AML-193 (cell line): ENCODE data around the gene KCNJ6.
"Not testable (repeated sequence)": the region's sequence is repeated elsewhere in the genome, so short reads cannot be mapped to it uniquely, and the experiment has no call there.

Experiments used
- DNase-seq, 2 experiments: peaks; one replicate each; lab custom pipeline; 2025; lab: John Stamatoyannopoulos, UW

Gene KCNJ6

GRCh38 chr21:37677006-37677405 lies 239.3 kb downstream of the KCNJ6 start:
- DNase-seq = no peak

- no peak for DNase-seq
Observed at GRCh38 chr21:37675202-37675801, 241.0 kb downstream of the KCNJ6 start.

GRCh38 chr21:37673801-37674575 lies 242.3 kb downstream of the KCNJ6 start:
- DNase-seq = no peak

GRCh38 chr21:37671381-37671780 lies 244.9 kb downstream of the KCNJ6 start:
- DNase-seq = no peak

GRCh38 chr21:37670883-37671282 lies 245.4 kb downstream of the KCNJ6 start:
- DNase-seq = no peak

GRCh38 chr21:37669249-37669648 lies 247.0 kb downstream of the KCNJ6 start:
- DNase-seq = no peak

- DNase-seq = no peak
Observed at GRCh38 chr21:37668462-37669239, 247.6 kb downstream of the KCNJ6 start.

GRCh38 chr21:37667380-37667779 lies 248.9 kb downstream of the KCNJ6 start:
- no peak for DNase-seq

GRCh38 chr21:37665230-37666024 lies 250.8 kb downstream of the KCNJ6 start:
- no peak for DNase-seq

- not testable (repeated sequence) for DNase-seq
Observed at GRCh38 chr21:37662227-37662626, 254.0 kb downstream of the KCNJ6 start.

GRCh38 chr21:37660709-37661108 lies 255.5 kb downstream of the KCNJ6 start:
- no peak for DNase-seq

- DNase-seq = no peak
Observed at GRCh38 chr21:37659874-37660273, 256.4 kb downstream of the KCNJ6 start.

- no peak for DNase-seq
Observed at GRCh38 chr21:37658817-37659458, 257.3 kb downstream of the KCNJ6 start.

GRCh38 chr21:37658121-37658816 lies 258.0 kb downstream of the KCNJ6 start:
- no peak for DNase-seq

- no peak for DNase-seq
Observed at GRCh38 chr21:37656899-37657298, 259.4 kb downstream of the KCNJ6 start.

GRCh38 chr21:37655611-37656300 lies 260.5 kb downstream of the KCNJ6 start:
- DNase-seq = no peak

- DNase-seq = no peak
Observed at GRCh38 chr21:37654596-37654995, 261.7 kb downstream of the KCNJ6 start.

GRCh38 chr21:37653201-37653600 lies 263.1 kb downstream of the KCNJ6 start:
- DNase-seq = no peak

- no peak for DNase-seq
Observed at GRCh38 chr21:37647781-37648180, 268.5 kb downstream of the KCNJ6 start.

GRCh38 chr21:37646761-37647160 lies 269.5 kb downstream of the KCNJ6 start:
- not testable (repeated sequence) for DNase-seq
